CD8-positive, alpha-beta memory T cell (primary cell): ENCODE measurements around the gene CAPZB. TPM values are rescaled to one million over a fixed set of nuclear protein-coding genes. Genes with fewer than 3 reads are reported as not detected.
A peak's percentile ranks its signal among the peaks of the same experiment; 100 is the strongest.

ENCODE experiments used
- CTCF ChIA-PET: fragments of 350-600 bp; sonication (Branson Sonifier 250); formaldehyde crosslinking; loops from one replicate; lab custom pipeline; 2021; ENCODE audit warnings: antibody characterized with exemption; lab: Charles Lee
- POLR2A ChIA-PET: fragments of 350-600 bp; sonication (Branson Sonifier 250); formaldehyde crosslinking; loops from one replicate; lab custom pipeline; 2021; ENCODE audit warnings: antibody characterized with exemption; lab: Charles Lee
- DNase-seq, 5 donors: peaks; one replicate each; pipeline versions ENCODE4 v3.0.0 to v3.0.0-alpha.2; 2020 to 2022; ENCODE audit warnings: mixed read lengths in 1 of 5
- H3K27ac ChIP-seq: one replicate; pipeline ENCODE4 v1.7.0; 2013; ENCODE audit warnings: low read depth, mild to moderate bottlenecking, low read length, moderate library complexity
- H3K27me3 ChIP-seq: 2 replicates; pipeline ENCODE4 v1.7.0; 2013; ENCODE audit warnings: low read length, mild to moderate bottlenecking; ENCODE audit not compliant: insufficient read depth, poor library complexity, severe bottlenecking
- H3K36me3 ChIP-seq: 2 replicates; pipeline ENCODE4 v1.7.0; 2013; ENCODE audit warnings: mild to moderate bottlenecking, low read length, moderate library complexity; ENCODE audit not compliant: insufficient read depth
- H3K4me1 ChIP-seq: 2 replicates; pipeline ENCODE4 v1.7.0; 2013; ENCODE audit warnings: mild to moderate bottlenecking, low read length, moderate library complexity; ENCODE audit not compliant: insufficient read depth
- H3K4me3 ChIP-seq: 2 replicates; pipeline ENCODE4 v1.7.0; 2013; ENCODE audit warnings: mild to moderate bottlenecking, low read length
- H3K9me3 ChIP-seq: 2 replicates; pipeline ENCODE4 v1.7.0; 2013; ENCODE audit warnings: mild to moderate bottlenecking, low read length
- H3K27ac Mint-ChIP-seq, 8 donors: one replicate each; pipeline ENCODE4 v1.8.0; 2020 to 2021; ENCODE audit warnings: mixed read lengths in 8 of 8, mild to moderate bottlenecking in 6 of 8, inconsistent platforms in 3 of 8, moderate library complexity in 3 of 8
- H3K27me3 Mint-ChIP-seq, 2 donors: one replicate each; pipeline ENCODE4 v1.8.0; 2020 to 2021; ENCODE audit warnings: mixed read lengths in 2 of 2, mild to moderate bottlenecking in 1 of 2, moderate library complexity in 1 of 2
- H3K36me3 Mint-ChIP-seq, 3 donors: one replicate each; pipeline ENCODE4 v1.8.0; 2020 to 2021; ENCODE audit warnings: mixed read lengths in 3 of 3, inconsistent platforms in 1 of 3, mild to moderate bottlenecking in 1 of 3
- H3K4me1 Mint-ChIP-seq, 3 donors: one replicate each; pipeline ENCODE4 v1.8.0; 2020 to 2021; ENCODE audit warnings: mixed read lengths in 3 of 3, inconsistent platforms in 1 of 3, mild to moderate bottlenecking in 1 of 3
- H3K4me3 Mint-ChIP-seq, 7 donors: one replicate each; pipeline ENCODE4 v1.8.0; 2020 to 2021; ENCODE audit warnings: mixed read lengths in 7 of 7, mild to moderate bottlenecking in 6 of 7, moderate library complexity in 4 of 7, inconsistent platforms in 2 of 7
- H3K9me3 Mint-ChIP-seq, 5 donors: one replicate each; pipeline ENCODE4 v1.8.0; 2020 to 2022; ENCODE audit warnings: mixed read lengths in 5 of 5, mild to moderate bottlenecking in 3 of 5, moderate library complexity in 2 of 5, inconsistent platforms in 1 of 5
- polyA plus RNA-seq: library from polyadenylated mRNA; unstranded; fragments of 300-500 nt; fragmentation: Illumina TruSeq; gene quantifications from one replicate; pipeline ENCODE4 v1.2.3, GENCODE V29; 2021
- total RNA-seq, 2 experiments: library from RNA; stranded (reverse); gene quantifications; one replicate each; pipeline ENCODE4 v1.2.3, GENCODE V29; 2021

Gene CAPZB
- total and polyA plus RNA-seq, 3 experiments from 2014 or later: 284 to 540 (median 289) TPM

DNA sequence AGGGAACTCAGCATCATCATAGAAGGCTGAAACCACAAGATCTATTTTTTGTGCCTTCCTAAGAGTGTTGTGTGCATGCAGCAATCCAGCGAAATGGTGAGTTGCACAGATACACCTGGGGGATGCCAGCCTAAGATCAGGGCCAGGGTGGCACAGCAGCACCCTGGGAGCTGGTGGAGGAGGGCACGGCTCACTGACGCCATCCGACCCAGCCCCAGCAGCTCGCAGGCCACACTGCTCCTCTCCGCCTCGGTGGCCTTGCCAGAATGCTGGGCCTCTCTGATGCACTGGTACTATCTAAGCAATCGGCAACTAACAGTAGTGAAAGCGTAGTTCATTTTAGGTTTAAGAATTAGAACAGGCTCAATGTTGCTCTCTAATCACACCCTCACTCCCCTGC is 37.8 kb downstream of the CAPZB start:
- no peaks in the 10 kb centered on the region for H3K36me3 ChIP-seq
- H3K4me1 ChIP-seq: peaks cover 66% of the 10 kb centered on the region
- Mint-ChIP-seq H3K4me1 (peaks cover 77 to 99% (median 98%) of the 10 kb centered on the region in 3 donors), H3K27me3 (no peaks in the 10 kb centered on the region), H3K27ac (peak overlapping the region in 7 of 8 donors; percentile 0 to 84 (median 74)), H3K9me3 (no peaks in the 10 kb centered on the region), H3K4me3 (peak overlapping the region in 3 of 7 donors; percentile 13 to 58 (median 28)), H3K36me3 (peaks cover 0 to 48% (median 9%) of the 10 kb centered on the region in 3 donors)
- no peak for DNase-seq
- CTCF ChIA-PET: interaction anchor here (3.0 kb wide), 1 partner anchor 14 kb away, joined by 11 read pairs; no protein-coding TSS in a partner anchor
- H3K4me3 ChIP-seq: no peak overlapping the region
- no peak overlapping the region for H3K27ac ChIP-seq
- POLR2A ChIA-PET: interaction anchor here (1.3 kb wide), 1 partner anchor 14 kb away, joined by 3 read pairs; no protein-coding TSS in a partner anchor
- no peaks in the 10 kb centered on the region for H3K9me3 ChIP-seq
- no peaks in the 10 kb centered on the region for H3K27me3 ChIP-seq

DNA sequence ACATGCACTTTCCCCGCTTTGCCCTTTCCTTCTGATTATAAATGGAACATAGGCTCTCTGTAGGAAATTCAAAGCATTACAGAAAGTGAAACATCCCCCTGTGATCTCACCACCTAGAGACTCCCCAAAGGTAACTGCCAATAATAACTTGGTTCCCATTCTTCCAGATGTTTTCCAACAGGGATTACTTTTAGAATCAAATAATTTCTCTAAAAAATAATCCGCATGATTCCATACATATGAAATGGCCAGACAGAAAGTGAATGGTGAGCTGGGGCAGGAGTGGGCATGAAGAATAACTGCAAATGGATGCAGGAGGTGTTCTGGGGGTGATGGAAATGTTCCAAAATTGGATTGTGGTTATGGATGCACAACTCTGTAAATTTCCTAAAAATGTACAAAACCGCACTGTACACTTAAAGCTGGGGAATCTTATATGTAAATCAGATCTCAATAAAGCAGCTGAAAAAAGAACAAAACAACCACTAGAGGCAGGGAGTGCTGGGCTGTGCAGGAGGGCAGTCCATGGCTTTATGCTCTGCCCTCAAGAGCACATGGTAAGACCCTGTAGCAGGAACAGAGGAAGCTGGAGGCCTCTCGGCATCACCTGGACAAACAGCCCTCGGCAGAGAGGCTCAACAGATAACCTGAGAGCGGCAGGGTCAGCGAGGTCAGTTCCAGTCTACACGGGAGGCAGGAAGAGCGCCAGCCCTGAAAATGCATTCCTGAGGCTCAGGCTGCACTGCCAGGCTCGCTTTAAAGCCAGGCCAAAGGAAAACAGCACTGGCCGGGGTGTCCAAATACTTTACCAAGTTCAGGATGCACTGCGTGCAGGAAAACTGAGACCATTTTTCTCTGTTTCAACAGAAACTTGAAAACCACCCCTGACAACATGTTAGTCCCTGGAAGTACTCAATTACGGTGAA is 39.7 kb downstream of the CAPZB start:
- Histone ChIP-seq H3K27me3 (no peaks in the 10 kb centered on the region), H3K9me3 (no peaks in the 10 kb centered on the region), H3K4me1 (peaks cover 59% of the 10 kb centered on the region), H3K4me3 (no peak overlapping the region), H3K36me3 (no peaks in the 10 kb centered on the region), H3K27ac (no peak overlapping the region)
- H3K27ac Mint-ChIP-seq: peak overlapping the region; percentile 27 to 88 (median 66)
- POLR2A ChIA-PET: no interaction called here
- peak overlapping the region in 5 of 7 donors; percentile 1 to 32 (median 20) for H3K4me3 Mint-ChIP-seq
- DNase-seq: no peak
- peaks cover 72 to 94% (median 94%) of the 10 kb centered on the region in 3 donors for H3K4me1 Mint-ChIP-seq
- no peaks in the 10 kb centered on the region for H3K9me3 Mint-ChIP-seq
- H3K36me3 Mint-ChIP-seq: peaks cover 0 to 56% (median 9%) of the 10 kb centered on the region in 3 donors
- no peaks in the 10 kb centered on the region for H3K27me3 Mint-ChIP-seq
- CTCF ChIA-PET: interaction anchor here (2.3 kb wide), 1 partner anchor 136 kb away, joined by 5 read pairs; no protein-coding TSS in a partner anchor

DNA sequence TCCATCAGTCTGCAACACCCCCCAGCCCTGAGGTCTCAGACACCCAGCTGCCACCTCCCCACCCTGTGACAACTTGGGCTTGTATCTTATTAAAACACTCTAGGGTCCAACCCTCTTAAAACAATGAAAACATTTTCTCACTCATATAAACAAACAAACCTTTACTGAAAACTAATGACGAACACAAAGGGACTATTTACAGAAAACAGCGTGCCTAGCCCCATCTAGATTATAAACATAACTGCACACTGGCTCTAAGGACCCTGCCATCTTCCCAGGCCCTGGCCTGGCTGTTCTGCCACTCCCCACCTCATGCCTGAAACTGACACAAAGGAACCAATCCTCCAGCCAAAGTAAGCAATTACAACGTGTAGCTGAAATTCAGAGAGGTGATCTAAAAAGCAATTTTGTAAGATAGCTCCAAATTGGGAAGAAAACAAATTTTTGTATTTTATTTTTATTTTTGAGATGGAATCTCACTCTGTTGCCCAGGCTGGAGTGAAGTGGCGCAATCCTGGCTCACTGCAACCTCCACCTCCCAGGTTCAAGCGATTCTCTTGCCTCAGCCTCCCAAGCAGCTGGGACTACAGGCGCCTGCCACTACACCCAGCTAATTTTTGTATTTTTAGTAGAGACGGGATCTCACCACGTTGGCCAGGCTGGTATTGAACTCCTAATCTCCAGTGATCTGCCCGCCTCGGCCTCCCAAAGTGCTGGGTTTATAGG is 40.9 kb downstream of the CAPZB start:
- Mint-ChIP-seq H3K9me3 (no peaks in the 10 kb centered on the region), H3K36me3 (peaks cover 0 to 58% (median 9%) of the 10 kb centered on the region in 3 donors), H3K4me1 (peaks cover 74 to 94% (median 94%) of the 10 kb centered on the region in 3 donors), H3K27ac (peak overlapping the region; percentile 51 to 79 (median 70)), H3K27me3 (no peaks in the 10 kb centered on the region), H3K4me3 (peak overlapping the region in 2 of 7 donors; percentile 45 to 57)
- Histone ChIP-seq H3K36me3 (no peaks in the 10 kb centered on the region), H3K27me3 (no peaks in the 10 kb centered on the region), H3K4me1 (peaks cover 63% of the 10 kb centered on the region), H3K27ac (no peak overlapping the region), H3K4me3 (no peak overlapping the region), H3K9me3 (no peaks in the 10 kb centered on the region)
- no peak for DNase-seq
- ChIA-PET POLR2A (no interaction called here), CTCF (interaction anchor here (1.0 to 2.3 kb wide), 2 partner anchors 103 to 138 kb away, joined by 3 to 5 read pairs; no protein-coding TSS in a partner anchor)

DNA sequence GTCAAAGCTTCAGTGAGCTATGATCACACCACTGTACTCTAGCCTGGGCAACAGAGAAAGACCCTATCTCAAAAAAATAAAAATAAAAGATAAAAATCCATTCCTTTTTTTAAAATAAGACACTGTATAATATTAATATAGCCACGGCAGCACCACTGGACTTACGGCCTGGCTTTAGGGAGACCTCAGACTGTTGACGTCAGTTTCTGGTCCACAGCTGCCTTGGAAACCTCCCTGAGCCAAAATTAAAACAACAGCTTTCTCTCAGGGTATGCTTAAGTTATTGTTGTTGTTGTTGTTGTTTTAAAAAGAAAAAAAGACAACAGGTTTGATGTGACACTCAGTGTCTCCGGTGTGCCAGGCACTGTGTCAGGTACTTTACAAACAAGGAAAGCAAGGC is 42.0 kb downstream of the CAPZB start:
- ChIA-PET CTCF (interaction anchor here (0.8 to 1.6 kb wide), 3 partner anchors 9 to 202 kb away, joined by 3 read pairs; no protein-coding TSS in a partner anchor), POLR2A (interaction anchor here (0.7 kb wide), 1 partner anchor 10 kb away, joined by 4 read pairs; no protein-coding TSS in a partner anchor)
- H3K36me3 Mint-ChIP-seq: peaks cover 0 to 56% (median 7%) of the 10 kb centered on the region in 3 donors
- H3K27me3 Mint-ChIP-seq: no peaks in the 10 kb centered on the region
- peak overlapping the region in 4 of 8 donors; percentile 36 to 75 (median 73) for H3K27ac Mint-ChIP-seq
- Histone ChIP-seq H3K9me3 (no peaks in the 10 kb centered on the region), H3K36me3 (no peaks in the 10 kb centered on the region), H3K27ac (no peak overlapping the region), H3K4me3 (no peak overlapping the region), H3K4me1 (peaks cover 63% of the 10 kb centered on the region), H3K27me3 (no peaks in the 10 kb centered on the region)
- no peak overlapping the region for H3K4me3 Mint-ChIP-seq
- H3K9me3 Mint-ChIP-seq: no peaks in the 10 kb centered on the region
- DNase-seq: no peak
- H3K4me1 Mint-ChIP-seq: peaks cover 71 to 94% (median 94%) of the 10 kb centered on the region in 3 donors

DNA sequence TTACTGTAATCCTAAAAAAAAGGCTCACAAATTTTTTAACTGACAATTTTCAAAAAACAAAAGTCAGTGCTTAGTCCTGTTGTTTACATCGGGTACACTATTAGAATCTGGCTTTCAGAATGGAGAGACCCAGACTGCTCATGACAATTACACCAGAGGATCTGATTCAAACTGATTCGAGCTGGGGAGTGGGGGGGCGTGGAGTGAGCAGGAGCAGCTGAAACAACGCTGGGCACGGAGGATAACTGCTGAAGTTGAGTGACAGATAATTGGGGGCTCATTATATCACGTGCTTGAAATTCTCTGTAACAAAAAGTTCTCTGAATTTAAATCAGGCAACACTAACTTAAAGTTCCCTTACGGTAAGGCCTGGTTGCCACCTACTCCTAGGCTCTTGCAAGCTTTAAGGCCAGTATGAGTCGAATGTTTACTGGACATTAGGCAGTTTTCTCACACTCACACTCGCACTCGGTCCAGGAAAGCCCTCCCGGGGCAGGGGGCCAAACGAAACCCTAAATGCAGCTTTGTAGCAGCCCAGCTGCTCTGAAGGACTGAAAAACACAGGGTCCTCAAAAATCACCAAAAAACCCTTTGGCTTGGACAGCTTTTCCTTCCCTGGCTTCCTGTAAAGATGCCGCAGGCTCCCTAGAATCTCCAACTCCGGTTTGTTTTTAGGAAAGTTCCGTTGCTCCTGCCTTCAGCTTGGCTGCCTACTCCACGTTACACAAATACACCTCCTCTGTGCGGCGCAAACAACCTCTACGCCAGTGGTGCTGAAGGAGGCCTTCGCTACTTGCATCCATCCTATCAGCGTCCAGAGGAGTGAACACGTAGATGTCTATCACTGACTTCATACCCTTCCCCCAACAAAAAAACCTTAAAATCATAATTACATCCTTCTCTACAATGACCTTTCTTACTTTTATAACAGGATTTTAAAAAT is 42.9 kb downstream of the CAPZB start:
- POLR2A ChIA-PET: no interaction called here
- Histone ChIP-seq H3K27ac (no peak overlapping the region), H3K4me1 (peaks cover 63% of the 10 kb centered on the region), H3K36me3 (peaks cover 6% of the 10 kb centered on the region), H3K27me3 (no peaks in the 10 kb centered on the region), H3K9me3 (no peaks in the 10 kb centered on the region), H3K4me3 (no peak overlapping the region)
- Mint-ChIP-seq H3K4me1 (peaks cover 69 to 94% (median 94%) of the 10 kb centered on the region in 3 donors), H3K27me3 (no peaks in the 10 kb centered on the region), H3K9me3 (no peaks in the 10 kb centered on the region), H3K27ac (peak overlapping the region in 7 of 8 donors; percentile 51 to 90 (median 74)), H3K36me3 (peaks cover 0 to 56% (median 6%) of the 10 kb centered on the region in 3 donors), H3K4me3 (peak overlapping the region in 2 of 7 donors; percentile 25 to 46)
- DNase-seq: no peak
- CTCF ChIA-PET: interaction anchor here (0.8 to 3.2 kb wide), 6 partner anchors 9 to 203 kb away, joined by 3 to 18 read pairs (median 4); no protein-coding TSS in a partner anchor

DNA sequence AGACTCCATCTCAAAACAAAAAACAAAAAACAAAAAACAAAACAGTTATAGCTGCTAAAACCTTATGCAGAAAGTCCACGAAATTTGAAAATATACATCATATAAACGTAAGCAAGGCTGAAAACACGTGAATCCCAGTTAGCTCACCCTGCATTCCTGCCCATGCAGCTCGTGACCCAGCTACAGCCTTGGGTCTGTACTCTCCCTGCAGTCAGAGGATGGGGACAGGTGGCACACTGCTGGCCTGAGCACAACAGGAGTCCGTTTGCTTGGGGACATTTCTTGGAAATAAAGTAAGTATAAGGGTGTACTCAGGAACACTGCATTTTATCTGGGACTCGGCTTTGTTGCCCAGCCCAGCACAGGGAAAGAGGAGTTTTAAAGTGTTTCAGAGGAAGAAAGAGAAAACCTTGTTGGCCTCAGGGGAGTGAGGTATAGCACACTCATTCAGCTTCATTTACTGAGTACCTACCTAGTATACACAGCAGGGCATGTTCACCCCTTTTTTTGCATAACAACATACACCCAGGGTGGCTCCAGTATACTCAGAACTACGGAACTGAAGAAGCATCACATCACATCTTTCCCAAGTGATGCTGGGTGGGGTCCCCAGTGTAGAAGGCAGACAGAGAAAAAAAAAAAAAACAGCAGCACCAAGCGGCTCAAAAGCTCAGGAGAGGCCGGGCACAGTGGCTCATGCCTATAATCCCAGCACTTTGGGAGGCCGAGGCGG is 44.1 kb downstream of the CAPZB start:
- no peak overlapping the region for H3K4me3 ChIP-seq
- peak overlapping the region in 1 of 7 donors; percentile 28 for H3K4me3 Mint-ChIP-seq
- no peaks in the 10 kb centered on the region for H3K27me3 Mint-ChIP-seq
- H3K4me1 ChIP-seq: peaks cover 71% of the 10 kb centered on the region
- peaks cover 6% of the 10 kb centered on the region for H3K36me3 ChIP-seq
- H3K9me3 ChIP-seq: no peaks in the 10 kb centered on the region
- H3K27me3 ChIP-seq: no peaks in the 10 kb centered on the region
- no peaks in the 10 kb centered on the region for H3K9me3 Mint-ChIP-seq
- DNase-seq: no peak
- peak overlapping the region; percentile 15 to 79 (median 70) for H3K27ac Mint-ChIP-seq
- H3K4me1 Mint-ChIP-seq: peaks cover 72 to 94% (median 94%) of the 10 kb centered on the region in 3 donors
- no peak overlapping the region for H3K27ac ChIP-seq
- ChIA-PET CTCF (interaction anchor here (1.3 to 3.2 kb wide), 4 partner anchors 9 to 142 kb away, joined by 4 to 18 read pairs (median 9); no protein-coding TSS in a partner anchor), POLR2A (interaction anchor here (1.2 kb wide), 1 partner anchor 31 kb away, joined by 4 read pairs; no protein-coding TSS in a partner anchor)
- peaks cover 0 to 62% (median 6%) of the 10 kb centered on the region in 3 donors for H3K36me3 Mint-ChIP-seq
